NCI-H524 treated with DMSO at 0.1 percent for 48 hours (cell line): ENCODE results near the gene CPNE4.
"Not testable (repeated sequence)": the region's sequence is repeated elsewhere in the genome, so short reads cannot be mapped to it uniquely, and the experiment has no call there.

Experiments
- DNase-seq: peaks from one replicate; lab custom pipeline; 2025; lab: John Stamatoyannopoulos, UW

CPNE4 gene

GRCh38 chr3:132034486-132035464, at the start of gene CPNE4:
Gene CPNE4 (minus strand): TSS chr3:132035014.
- DNase-seq = peak; percentile 47

- no peak for DNase-seq
These were observed 48.9 kb upstream of the CPNE4 start for GRCh38 chr3:132083583-132084279.

DNA sequence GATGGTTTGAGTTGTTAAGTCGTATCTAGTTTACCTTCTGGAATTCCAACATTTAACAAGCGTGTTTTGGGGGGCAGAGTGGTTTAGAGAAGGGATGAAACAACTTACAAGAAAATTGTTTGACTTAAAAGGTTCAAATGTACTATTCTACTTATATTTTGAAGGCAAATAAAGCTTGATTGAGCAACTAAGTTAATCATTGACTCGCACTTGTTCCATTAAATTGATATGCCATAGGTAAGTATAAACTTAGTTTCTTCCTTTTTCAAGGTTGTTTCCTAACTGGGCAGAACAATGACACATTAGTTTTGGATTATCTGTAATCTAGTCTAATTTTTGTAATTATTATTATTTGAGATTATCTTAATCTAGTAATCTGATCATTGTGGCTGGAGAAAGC, 48.3 kb upstream of the CPNE4 start:
- no peak for DNase-seq

DNA sequence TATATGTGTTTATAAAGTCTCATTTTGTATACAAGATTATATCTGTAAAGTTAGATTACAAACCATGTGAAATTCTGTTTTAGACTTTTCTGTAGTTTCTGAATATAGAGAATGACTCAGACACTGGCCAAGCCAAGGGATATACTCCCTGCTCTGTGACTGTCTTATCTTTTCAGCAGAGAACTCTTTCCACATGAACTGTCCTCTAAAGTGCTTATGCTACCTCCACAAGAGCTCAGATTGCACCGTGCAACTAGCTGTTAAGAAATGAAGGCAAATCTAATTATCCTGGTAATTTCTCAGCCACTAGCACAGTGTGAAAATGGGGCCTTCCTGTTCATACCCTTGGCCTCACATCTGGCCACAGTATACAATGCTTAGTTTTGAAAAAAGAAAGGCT, 44.3 kb upstream of the CPNE4 start:
- no peak for DNase-seq

- no peak for DNase-seq
These were observed 39.0 kb upstream of the CPNE4 start for GRCh38 chr3:132073771-132074170.

DNA sequence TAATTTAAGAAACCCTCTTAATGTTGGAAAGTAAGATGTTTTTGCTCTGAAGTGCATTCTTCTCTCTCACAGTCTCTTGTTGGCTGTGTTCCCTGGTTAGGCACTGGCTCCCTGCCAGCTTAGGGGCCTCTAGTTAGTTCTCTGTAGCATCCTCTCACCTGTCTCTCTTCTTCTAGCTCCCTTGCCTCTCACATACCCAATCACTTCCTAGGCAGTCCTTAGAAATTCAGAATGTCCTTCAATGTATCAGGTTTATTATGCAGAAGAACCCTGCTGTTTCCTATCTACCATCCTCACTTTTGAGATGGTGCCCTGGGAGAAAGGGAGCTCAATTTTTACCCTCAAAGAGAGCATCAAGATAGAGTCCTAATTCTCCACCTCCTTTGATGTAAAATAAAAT, 36.2 kb upstream of the CPNE4 start:
- DNase-seq = no peak

- no peak for DNase-seq
These were observed 29.3 kb upstream of the CPNE4 start for GRCh38 chr3:132064114-132064513.

GRCh38 chr3:132062535-132062934, 27.7 kb upstream of the CPNE4 start:
- no peak for DNase-seq

- no peak for DNase-seq
These were observed 21.1 kb upstream of the CPNE4 start for GRCh38 chr3:132055872-132056271.

DNA sequence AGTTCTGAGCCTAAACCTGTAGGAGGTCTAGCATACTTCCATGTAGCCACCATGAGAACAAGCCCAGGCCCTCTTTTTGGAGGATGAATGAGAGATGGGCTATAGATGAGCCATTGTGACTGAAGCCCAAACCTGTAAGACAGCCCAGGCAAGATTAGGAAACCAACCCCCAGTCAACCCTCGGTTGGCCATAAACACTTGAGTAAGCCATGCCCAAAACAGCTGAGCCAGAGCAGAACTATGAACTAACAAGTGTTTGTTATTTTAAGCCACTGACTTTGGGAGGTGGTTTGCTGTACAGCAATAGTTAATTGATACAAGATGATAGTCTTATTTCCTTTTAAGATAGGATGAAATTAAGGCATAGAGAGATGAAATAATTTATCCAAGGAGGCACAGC, 12.4 kb upstream of the CPNE4 start:
- DNase-seq = no peak

- DNase-seq = not testable (repeated sequence)
These were observed 10.1 kb upstream of the CPNE4 start for GRCh38 chr3:132044874-132045273.

DNA sequence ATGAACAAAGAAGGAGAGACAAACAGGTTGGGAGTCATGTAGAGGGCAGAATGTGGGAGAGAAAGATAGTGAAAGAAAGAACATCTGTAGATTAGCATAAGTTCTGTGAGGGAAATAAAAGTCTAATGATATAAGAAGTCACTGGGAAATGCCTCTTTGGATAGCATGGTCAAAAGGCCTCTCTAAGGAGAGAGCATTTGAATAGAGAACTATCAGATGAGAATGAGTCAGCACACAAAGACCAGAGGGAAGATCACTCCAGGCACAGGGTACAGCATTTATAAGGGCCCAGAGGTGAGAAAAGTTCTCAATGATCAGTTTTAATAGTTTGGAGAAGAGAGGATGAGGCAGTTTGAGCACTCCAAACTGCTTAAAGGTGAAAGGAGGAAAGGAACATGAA, 7.9 kb upstream of the CPNE4 start:
- no peak for DNase-seq

DNA sequence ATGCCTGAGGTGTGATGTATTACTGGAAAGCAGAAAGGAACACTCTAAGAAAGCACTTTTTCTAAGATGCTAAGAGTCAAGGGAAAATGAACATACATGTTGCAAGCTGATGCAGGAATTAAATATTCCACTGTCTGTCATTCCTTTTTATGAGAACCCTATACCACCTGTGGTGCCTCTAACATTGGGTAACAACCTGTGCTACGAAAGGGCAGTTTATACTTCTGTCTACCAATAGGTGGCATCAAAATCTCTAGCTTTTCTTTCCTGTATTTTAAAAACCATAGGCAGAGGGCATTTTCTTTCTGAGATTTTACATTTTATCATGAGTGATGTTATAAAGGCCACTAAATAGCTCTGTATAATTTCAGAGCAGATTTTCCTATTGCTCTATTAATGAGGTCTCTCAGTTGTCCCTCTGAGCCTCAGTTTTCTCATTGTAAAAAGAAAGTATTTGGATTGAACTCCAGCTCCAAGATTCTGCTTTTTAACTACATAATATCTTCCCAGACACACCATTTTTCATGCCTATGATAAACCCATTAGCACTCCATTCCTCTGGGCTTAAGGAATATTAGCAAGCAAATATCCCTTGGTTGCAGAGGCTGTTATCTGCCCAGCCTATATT, 3.5 kb upstream of the CPNE4 start:
- DNase-seq = peak; percentile 20

GRCh38 chr3:132037581-132037980, 2.8 kb upstream of the CPNE4 start:
- DNase-seq = no peak

DNA sequence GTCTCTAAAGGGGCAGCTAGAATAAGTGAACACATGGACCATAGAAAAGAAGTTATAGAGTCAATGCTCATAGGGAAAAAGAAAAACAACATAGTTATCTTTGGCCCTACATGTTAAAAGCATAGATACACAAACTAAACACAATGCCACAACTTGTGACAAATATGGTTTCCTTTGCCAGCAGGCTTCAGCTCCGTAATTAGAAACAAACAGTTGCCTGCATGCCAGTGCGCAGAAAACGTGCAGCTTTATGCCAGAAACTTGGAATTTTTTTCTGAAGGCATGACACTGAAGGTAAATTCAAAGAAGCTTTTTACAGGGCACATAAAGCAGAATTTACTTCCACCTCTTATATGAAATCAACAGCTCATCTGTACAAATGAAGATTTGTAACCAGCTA, 2.2 kb upstream of the CPNE4 start:
- no peak for DNase-seq

DNA sequence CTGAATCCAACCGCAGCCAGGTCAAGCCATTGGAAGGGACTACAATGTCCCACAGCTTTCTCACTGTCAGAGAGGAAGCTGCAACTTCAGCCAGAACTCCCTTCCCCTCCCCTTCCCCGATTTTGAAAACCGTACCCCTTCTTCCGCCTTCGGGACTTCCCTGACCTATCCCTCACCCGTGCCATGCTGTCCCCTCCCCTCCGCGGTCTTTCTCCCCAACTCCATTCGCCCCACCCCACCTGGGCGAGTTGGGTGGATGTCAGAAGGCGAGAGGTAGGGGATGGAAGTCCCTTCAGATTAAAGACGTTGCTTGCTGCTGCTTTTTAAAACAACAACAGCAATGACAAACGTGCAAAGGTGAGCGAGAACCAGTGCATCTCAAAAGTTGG, 723 bp downstream of the CPNE4 start:
- no peak for DNase-seq

- no peak for DNase-seq
These were observed 1.3 kb downstream of the CPNE4 start for GRCh38 chr3:132033471-132033870.

DNA sequence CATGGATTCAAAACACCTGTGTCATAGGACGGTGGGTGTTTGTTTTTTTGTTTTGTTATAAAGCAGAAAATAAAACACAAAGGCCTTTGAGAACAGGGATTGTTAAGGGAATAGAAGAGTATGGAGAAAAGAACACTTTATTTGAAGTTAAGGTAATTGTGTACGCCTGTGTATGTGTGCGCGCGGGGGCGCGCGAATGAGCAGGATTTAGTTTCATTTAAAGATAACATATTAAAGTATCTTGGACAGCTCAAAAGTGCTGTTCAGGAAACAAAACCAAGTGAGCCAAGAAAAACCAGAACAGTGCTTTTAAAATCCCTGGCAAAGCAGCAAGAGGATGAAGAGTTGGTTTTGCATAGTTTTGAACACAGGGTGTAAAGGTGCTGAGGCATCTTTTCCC, 1.9 kb downstream of the CPNE4 start:
- no peak for DNase-seq

- peak; percentile 71 for DNase-seq
These were observed 5.5 kb downstream of the CPNE4 start for GRCh38 chr3:132029182-132029902.

DNA sequence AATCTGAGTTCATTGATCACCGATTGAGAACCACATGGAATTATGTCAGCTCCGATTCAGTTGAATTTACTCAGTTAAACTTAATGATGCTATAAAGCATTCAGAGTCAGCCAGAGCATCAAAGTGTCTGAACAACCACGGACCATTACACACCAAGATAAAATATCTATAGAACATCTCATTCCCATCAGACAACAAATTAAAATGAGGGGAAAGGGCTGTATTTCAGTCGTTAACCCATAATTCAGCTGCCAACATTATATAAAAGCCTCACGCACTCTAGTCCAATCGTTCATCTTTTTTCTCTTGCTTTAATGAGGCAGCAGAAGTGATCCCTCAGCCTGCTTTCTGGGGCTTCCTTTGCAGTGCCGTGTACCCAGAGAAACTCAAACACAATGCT, 11.9 kb downstream of the CPNE4 start:
- no peak for DNase-seq

DNA sequence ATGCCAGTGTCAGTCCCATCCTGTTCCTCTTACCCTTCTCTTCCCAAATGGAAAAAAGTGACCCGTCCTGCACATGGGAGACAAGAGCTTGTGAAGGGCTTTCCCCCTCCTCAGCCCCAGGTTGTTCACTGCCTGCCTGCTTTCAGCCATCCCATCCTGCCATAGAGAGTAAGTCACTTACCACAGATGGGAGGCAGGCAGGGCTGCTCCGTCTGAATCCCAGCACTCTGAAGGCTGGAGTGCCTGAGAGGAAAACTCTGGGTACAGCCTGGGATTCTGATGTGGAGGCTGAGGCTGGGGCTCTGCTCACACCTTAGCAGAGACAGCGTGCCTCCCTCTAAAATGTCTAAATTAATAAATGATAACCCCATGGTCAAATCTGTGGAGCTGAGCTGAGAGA, 14.8 kb downstream of the CPNE4 start:
- no peak for DNase-seq

GRCh38 chr3:132017137-132017536, 17.7 kb downstream of the CPNE4 start:
- DNase-seq = no peak
